Neural cell (in vitro differentiated cells): ENCODE measurements around the gene UBE2Q1. TPM values are rescaled to one million over a fixed set of nuclear protein-coding genes. Genes with fewer than 3 reads are reported as not detected.

Experiments used
- H2AFZ ChIP-seq: fragments of 200-600, 300-800 bp; sonication (generic), shearing (Covaris generic); 2 replicates; pipeline ENCODE4 v1.6.0; 2014; ENCODE audit warnings: low read depth, mild to moderate bottlenecking, antibody characterized with exemption, low read length, moderate library complexity
- H3F3A ChIP-seq: fragments of 200-600 bp; shearing (Covaris generic); 2 replicates; pipeline ENCODE4 v1.6.1; 2016; ENCODE audit warnings: mild to moderate bottlenecking, moderate library complexity, mixed read lengths, antibody characterized with exemption, low read length; ENCODE audit not compliant: insufficient read depth, poor library complexity, severe bottlenecking
- H3K27ac ChIP-seq: fragments of 200-600, 300-800 bp; sonication (generic), shearing (Covaris generic); 2 replicates; pipeline ENCODE4 v1.5.1; 2014; ENCODE audit warnings: mild to moderate bottlenecking, low read length, moderate library complexity
- H3K27me3 ChIP-seq: fragments of 300-800, 200-600 bp; sonication (generic), shearing (Covaris generic); 2 replicates; pipeline ENCODE4 v1.6.0; 2014; ENCODE audit warnings: mild to moderate bottlenecking, low read depth, low read length, moderate library complexity; ENCODE audit not compliant: insufficient read depth
- H3K36me3 ChIP-seq: fragments of 300-800, 200-600 bp; sonication (generic), shearing (Covaris generic); 2 replicates; pipeline ENCODE4 v1.5.1; 2014; ENCODE audit warnings: mild to moderate bottlenecking, antibody characterized with exemption, low read length, moderate library complexity; ENCODE audit not compliant: insufficient read depth
- H3K4me2 ChIP-seq: fragments of 300-800, 200-600 bp; sonication (generic), shearing (Covaris generic); 2 replicates; pipeline ENCODE4 v1.6.0; 2014; ENCODE audit warnings: mild to moderate bottlenecking, low read length
- H3K4me3 ChIP-seq: fragments of 300-800, 200-600 bp; sonication (generic), shearing (Covaris generic); 2 replicates; pipeline ENCODE4 v1.5.1; 2014; ENCODE audit warnings: mild to moderate bottlenecking, low read length, moderate library complexity
- H3K79me2 ChIP-seq: fragments of 200-600 bp; shearing (Covaris generic); replicated peaks from 2 replicates; pipeline ENCODE4 v1.6.0; 2014; ENCODE audit warnings: mild to moderate bottlenecking, low read length, moderate library complexity; ENCODE audit not compliant: insufficient read depth
- H3K9ac ChIP-seq: fragments of 300-800, 200-600 bp; sonication (generic), shearing (Covaris generic); 2 replicates; pipeline ENCODE4 v1.6.1; 2016; ENCODE audit warnings: mild to moderate bottlenecking, low read length, mixed read lengths
- H3K9me2 ChIP-seq: fragments of 200-600 bp; shearing (Covaris generic); 2 replicates; pipeline ENCODE4 v1.6.1; 2016; ENCODE audit warnings: mild to moderate bottlenecking, low read length, mixed read lengths; ENCODE audit not compliant: insufficient read depth
- H3K9me3 ChIP-seq: fragments of 200-600, 300-800 bp; sonication (generic), shearing (Covaris generic); 2 replicates; pipeline ENCODE4 v1.6.1; 2016; ENCODE audit warnings: mild to moderate bottlenecking, mixed run types, low read length, moderate library complexity, mixed read lengths
- H4K20me1 ChIP-seq: fragments of 200-600 bp; shearing (Covaris generic); 2 replicates; pipeline ENCODE4 v1.6.1; 2016; ENCODE audit warnings: mild to moderate bottlenecking, mixed run types; ENCODE audit not compliant: insufficient read depth
- EP300 ChIP-seq: fragments of 450-650 bp; conservative IDR thresholded peaks from 2 replicates; pipeline ENCODE4 v1.6.1; 2014; ENCODE audit warnings: antibody characterized with exemption, mild to moderate bottlenecking, moderate library complexity; ENCODE audit not compliant: poor library complexity, severe bottlenecking
- EZH2 ChIP-seq: fragments of 200-600, 300-800 bp; shearing (Covaris generic), sonication (generic); IDR thresholded peaks from 2 replicates; pipeline ENCODE4 v1.6.1; 2014; ENCODE audit warnings: antibody characterized with exemption, low read length, borderline replicate concordance, mild to moderate bottlenecking; ENCODE audit not compliant: insufficient read depth, poor library complexity, severe bottlenecking
- MXI1 ChIP-seq: fragments of 450-650 bp; conservative IDR thresholded peaks from 2 replicates; pipeline ENCODE4 v1.6.1; 2014; ENCODE audit warnings: antibody characterized with exemption, mild to moderate bottlenecking; ENCODE audit not compliant: poor library complexity, severe bottlenecking
- POLR2AphosphoS5 ChIP-seq: IDR thresholded peaks from 2 replicates; pipeline ENCODE4 v1.6.1; 2012
- RAD21 ChIP-seq: fragments of 450-650 bp; conservative IDR thresholded peaks from 2 replicates; pipeline ENCODE4 v1.6.1; 2014; ENCODE audit warnings: antibody characterized with exemption, mild to moderate bottlenecking, moderate library complexity
- SMC3 ChIP-seq: fragments of 450-650 bp; conservative IDR thresholded peaks from 2 replicates; pipeline ENCODE4 v1.6.1; 2014; ENCODE audit warnings: antibody characterized with exemption, mild to moderate bottlenecking, moderate library complexity; ENCODE audit not compliant: poor library complexity
- TAF1 ChIP-seq: IDR thresholded peaks from 2 replicates; pipeline ENCODE4 v1.6.1; 2012; ENCODE audit warnings: low read depth
- polyA plus RNA-seq: library from polyadenylated mRNA; depleted of rRNA; stranded (reverse); fragments of >200 nt; gene quantifications from 2 replicates; pipeline ENCODE4 v1.2.3, GENCODE V29; 2014
- TF ChIP-seq, protein P1 (sequence below): IDR thresholded peaks from 2 replicates; pipeline ENCODE4 v1.6.1; 2012; ENCODE audit warnings: borderline replicate concordance
- TF ChIP-seq, protein P2 (sequence below): fragments of 450-650 bp; IDR thresholded peaks from 2 replicates; pipeline ENCODE4 v1.5.1; 2014; ENCODE audit warnings: antibody characterized with exemption, mild to moderate bottlenecking, moderate library complexity; ENCODE audit not compliant: poor library complexity, severe bottlenecking

The UBE2Q1 gene
- polyA plus RNA-seq, 1 donor from 2014 or later: 103 TPM

- Histone ChIP-seq H3K4me2 (no peak overlapping the region), H3K27me3 (no peaks in the 10 kb centered on the region), H4K20me1 (no peaks in the 10 kb centered on the region), H3K79me2 (no peaks in the 10 kb centered on the region), H3K4me3 (no peak overlapping the region), H3K27ac (no peak overlapping the region), H2AFZ (no peak overlapping the region), H3F3A (no peaks in the 10 kb centered on the region), H3K9ac (no peak overlapping the region), H3K9me2 (no peaks in the 10 kb centered on the region), H3K9me3 (no peaks in the 10 kb centered on the region), H3K36me3 (peaks cover 13% of the 10 kb centered on the region)
- TF ChIP-seq, protein P1, sequence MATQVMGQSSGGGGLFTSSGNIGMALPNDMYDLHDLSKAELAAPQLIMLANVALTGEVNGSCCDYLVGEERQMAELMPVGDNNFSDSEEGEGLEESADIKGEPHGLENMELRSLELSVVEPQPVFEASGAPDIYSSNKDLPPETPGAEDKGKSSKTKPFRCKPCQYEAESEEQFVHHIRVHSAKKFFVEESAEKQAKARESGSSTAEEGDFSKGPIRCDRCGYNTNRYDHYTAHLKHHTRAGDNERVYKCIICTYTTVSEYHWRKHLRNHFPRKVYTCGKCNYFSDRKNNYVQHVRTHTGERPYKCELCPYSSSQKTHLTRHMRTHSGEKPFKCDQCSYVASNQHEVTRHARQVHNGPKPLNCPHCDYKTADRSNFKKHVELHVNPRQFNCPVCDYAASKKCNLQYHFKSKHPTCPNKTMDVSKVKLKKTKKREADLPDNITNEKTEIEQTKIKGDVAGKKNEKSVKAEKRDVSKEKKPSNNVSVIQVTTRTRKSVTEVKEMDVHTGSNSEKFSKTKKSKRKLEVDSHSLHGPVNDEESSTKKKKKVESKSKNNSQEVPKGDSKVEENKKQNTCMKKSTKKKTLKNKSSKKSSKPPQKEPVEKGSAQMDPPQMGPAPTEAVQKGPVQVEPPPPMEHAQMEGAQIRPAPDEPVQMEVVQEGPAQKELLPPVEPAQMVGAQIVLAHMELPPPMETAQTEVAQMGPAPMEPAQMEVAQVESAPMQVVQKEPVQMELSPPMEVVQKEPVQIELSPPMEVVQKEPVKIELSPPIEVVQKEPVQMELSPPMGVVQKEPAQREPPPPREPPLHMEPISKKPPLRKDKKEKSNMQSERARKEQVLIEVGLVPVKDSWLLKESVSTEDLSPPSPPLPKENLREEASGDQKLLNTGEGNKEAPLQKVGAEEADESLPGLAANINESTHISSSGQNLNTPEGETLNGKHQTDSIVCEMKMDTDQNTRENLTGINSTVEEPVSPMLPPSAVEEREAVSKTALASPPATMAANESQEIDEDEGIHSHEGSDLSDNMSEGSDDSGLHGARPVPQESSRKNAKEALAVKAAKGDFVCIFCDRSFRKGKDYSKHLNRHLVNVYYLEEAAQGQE: no peak
- TF ChIP-seq EZH2: no peak
- TF ChIP-seq, protein P2, sequence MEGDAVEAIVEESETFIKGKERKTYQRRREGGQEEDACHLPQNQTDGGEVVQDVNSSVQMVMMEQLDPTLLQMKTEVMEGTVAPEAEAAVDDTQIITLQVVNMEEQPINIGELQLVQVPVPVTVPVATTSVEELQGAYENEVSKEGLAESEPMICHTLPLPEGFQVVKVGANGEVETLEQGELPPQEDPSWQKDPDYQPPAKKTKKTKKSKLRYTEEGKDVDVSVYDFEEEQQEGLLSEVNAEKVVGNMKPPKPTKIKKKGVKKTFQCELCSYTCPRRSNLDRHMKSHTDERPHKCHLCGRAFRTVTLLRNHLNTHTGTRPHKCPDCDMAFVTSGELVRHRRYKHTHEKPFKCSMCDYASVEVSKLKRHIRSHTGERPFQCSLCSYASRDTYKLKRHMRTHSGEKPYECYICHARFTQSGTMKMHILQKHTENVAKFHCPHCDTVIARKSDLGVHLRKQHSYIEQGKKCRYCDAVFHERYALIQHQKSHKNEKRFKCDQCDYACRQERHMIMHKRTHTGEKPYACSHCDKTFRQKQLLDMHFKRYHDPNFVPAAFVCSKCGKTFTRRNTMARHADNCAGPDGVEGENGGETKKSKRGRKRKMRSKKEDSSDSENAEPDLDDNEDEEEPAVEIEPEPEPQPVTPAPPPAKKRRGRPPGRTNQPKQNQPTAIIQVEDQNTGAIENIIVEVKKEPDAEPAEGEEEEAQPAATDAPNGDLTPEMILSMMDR: no peak
- no peak for TF ChIP-seq TAF1
- TF ChIP-seq RAD21: no peak
- no peak for TF ChIP-seq EP300
- TF ChIP-seq MXI1: no peak
- TF ChIP-seq SMC3: no peak
- TF ChIP-seq POLR2AphosphoS5: no peak
Observed at GRCh38 chr1:154584267-154584994, 26.0 kb upstream of the UBE2Q1 start.

GRCh38 chr1:154583773-154584172 lies 25.3 kb upstream of the UBE2Q1 start:
- Histone ChIP-seq H3K4me3 (no peak overlapping the region), H4K20me1 (no peaks in the 10 kb centered on the region), H3K9me3 (no peaks in the 10 kb centered on the region), H3F3A (no peaks in the 10 kb centered on the region), H2AFZ (no peak overlapping the region), H3K27me3 (no peaks in the 10 kb centered on the region), H3K9me2 (no peaks in the 10 kb centered on the region), H3K9ac (no peak overlapping the region), H3K27ac (no peak overlapping the region), H3K4me2 (no peak overlapping the region), H3K36me3 (peaks cover 13% of the 10 kb centered on the region), H3K79me2 (no peaks in the 10 kb centered on the region)
- TF ChIP-seq SMC3 (no peak), EP300 (no peak)
- TF ChIP-seq, protein P1: no peak
